Liver (tissue), 9 donors: ENCODE results near the gene CCT5. TPM values are rescaled to one million over a fixed set of nuclear protein-coding genes. Genes with fewer than 3 reads are reported as not detected.
"Not testable (repeated sequence)": the region's sequence is repeated elsewhere in the genome, so short reads cannot be mapped to it uniquely, and the experiment has no call there.

ENCODE experiments used
- DNase-seq: peaks from one replicate; pipeline ENCODE4 v3.0.0-alpha.2; 2017; ENCODE audit warnings: low spot score
- H3K27ac ChIP-seq, 2 donors: one replicate each; pipeline ENCODE4 v1.7.0; 2013; ENCODE audit warnings: inconsistent platforms in 2 of 2, low read length in 2 of 2, control low read depth in 1 of 2, low read depth in 1 of 2, mild to moderate bottlenecking in 1 of 2
- H3K27me3 ChIP-seq, 4 donors: one replicate each; pipeline versions ENCODE4 v1.6.1 to v1.7.0; 2013; ENCODE audit warnings: low read length in 3 of 4, inconsistent platforms in 1 of 4, mild to moderate bottlenecking in 1 of 4, moderate library complexity in 1 of 4; ENCODE audit not compliant: control insufficient read depth in 4 of 4, insufficient read depth in 4 of 4
- H3K36me3 ChIP-seq, 4 donors: one replicate each; pipeline versions ENCODE4 v1.6.1 to v1.7.0; 2013; ENCODE audit warnings: low read length in 3 of 4, mild to moderate bottlenecking in 3 of 4, low read depth in 1 of 4, moderate library complexity in 1 of 4; ENCODE audit not compliant: control insufficient read depth in 4 of 4, insufficient read depth in 3 of 4
- H3K4me1 ChIP-seq, 4 donors: one replicate each; pipeline versions ENCODE4 v1.6.1 to v1.7.0; 2013; ENCODE audit warnings: low read length in 3 of 4, mild to moderate bottlenecking in 3 of 4, moderate library complexity in 1 of 4; ENCODE audit not compliant: control insufficient read depth in 4 of 4, insufficient read depth in 4 of 4
- H3K4me3 ChIP-seq, 3 donors: one replicate each; pipeline versions ENCODE4 v1.6.1 to v1.7.0; 2013; ENCODE audit warnings: low read length in 3 of 3, control low read depth in 1 of 3, low read depth in 1 of 3, mild to moderate bottlenecking in 1 of 3
- H3K9ac ChIP-seq, 2 donors: one replicate each; pipeline ENCODE4 v1.7.0; 2013; ENCODE audit warnings: low read length in 2 of 2, mild to moderate bottlenecking in 2 of 2, moderate library complexity in 2 of 2, control low read depth in 1 of 2, low read depth in 1 of 2
- H3K9me3 ChIP-seq, 4 donors: one replicate each; pipeline versions ENCODE4 v1.6.1 to v1.7.0; 2013; ENCODE audit warnings: low read length in 3 of 4; ENCODE audit not compliant: control insufficient read depth in 4 of 4
- ATF3 ChIP-seq: IDR thresholded peaks from 2 replicates; pipeline ENCODE4 v1.6.1; 2016; ENCODE audit warnings: antibody characterized with exemption
- EGR1 ChIP-seq, 2 donors: IDR thresholded peaks; 2 replicates each; pipeline ENCODE4 v1.6.1; 2016 to 2018; ENCODE audit warnings: antibody characterized with exemption in 2 of 2, low read depth in 2 of 2
- FOXA1 ChIP-seq: IDR thresholded peaks from 2 replicates; pipeline ENCODE4 v1.6.1; 2016; ENCODE audit warnings: antibody characterized with exemption
- FOXA2 ChIP-seq: IDR thresholded peaks from 2 replicates; pipeline ENCODE4 v1.6.1; 2016; ENCODE audit warnings: antibody characterized with exemption
- GABPA ChIP-seq, 2 donors: IDR thresholded peaks in 1 of 2; conservative IDR thresholded peaks in 1 of 2; 2 replicates each; pipeline ENCODE4 v1.6.1; 2016; ENCODE audit warnings: antibody characterized with exemption in 2 of 2, mild to moderate bottlenecking in 1 of 2, moderate library complexity in 1 of 2
- HNF4A ChIP-seq, 2 donors: conservative IDR thresholded peaks; 2 replicates each; pipeline ENCODE4 v1.6.1; 2016; ENCODE audit warnings: antibody characterized with exemption in 2 of 2, mild to moderate bottlenecking in 2 of 2
- HNF4G ChIP-seq: IDR thresholded peaks from 2 replicates; pipeline ENCODE4 v1.6.1; 2016; ENCODE audit warnings: antibody characterized with exemption
- JUND ChIP-seq, 2 donors: IDR thresholded peaks; 2 replicates each; pipeline ENCODE4 v1.6.1; 2016; ENCODE audit warnings: antibody characterized with exemption in 2 of 2
- MAX ChIP-seq: IDR thresholded peaks from 2 replicates; pipeline ENCODE4 v1.6.1; 2016; ENCODE audit warnings: antibody characterized with exemption
- RAD21 ChIP-seq, 2 donors: IDR thresholded peaks; 2 replicates each; pipeline ENCODE4 v1.6.1; 2016; ENCODE audit warnings: antibody characterized with exemption in 2 of 2, mild to moderate bottlenecking in 2 of 2
- REST ChIP-seq: IDR thresholded peaks from 2 replicates; pipeline ENCODE4 v1.6.1; 2016; ENCODE audit warnings: antibody characterized with exemption, mild to moderate bottlenecking
- RXRA ChIP-seq, 2 donors: IDR thresholded peaks; 2 replicates each; pipeline ENCODE4 v1.6.1; 2017 to 2018; ENCODE audit warnings: antibody characterized with exemption in 2 of 2, mild to moderate bottlenecking in 1 of 2
- SP1 ChIP-seq: IDR thresholded peaks from 2 replicates; pipeline ENCODE4 v1.6.1; 2018; ENCODE audit warnings: antibody characterized with exemption, mild to moderate bottlenecking
- TAF1 ChIP-seq: conservative IDR thresholded peaks from 2 replicates; pipeline ENCODE4 v1.6.1; 2016; ENCODE audit warnings: antibody characterized with exemption, mild to moderate bottlenecking
- YY1 ChIP-seq: IDR thresholded peaks from 2 replicates; pipeline ENCODE4 v1.6.1; 2016; ENCODE audit warnings: antibody characterized with exemption, mild to moderate bottlenecking
- ZBTB33 ChIP-seq: IDR thresholded peaks from 2 replicates; pipeline ENCODE4 v1.6.1; 2016; ENCODE audit warnings: antibody characterized with exemption
- WGBS: extraction: QIAGEN DNeasy Blood & Tissue Kit; methylation state at CpG from one replicate; pipeline ENCODE4 v1.1.7; 2013; 5-methylcytosine and 5-hydroxymethylcytosine counted together
- polyA plus RNA-seq, 2 donors: library from polyadenylated mRNA; stranded (reverse) in 1 of 2; unstranded in 1 of 2; fragments of 200-250 nt in 1 of 2; fragments of >200 nt in 1 of 2; fragmentation: Nextera tagmentation in 1 of 2; extraction: Ambion mirVana in 1 of 2; gene quantifications; one replicate each; pipeline versions ENCODE4 v1.2.1 to v1.2.3, GENCODE V29; 2013 to 2015
- total RNA-seq, 2 donors: library from RNA; depleted of rRNA; stranded (reverse); fragments of >200 nt; gene quantifications; one replicate each; pipeline ENCODE4 v1.2.3, GENCODE V29; 2014
- donor health status: healthy.
- donor health status: healthy.
- donor health status: healthy.
- donor health status: healthy.
- donor health status: healthy.

The CCT5 gene
- total and polyA plus RNA-seq, 4 donors, result 68.4 to 157 (median 105) TPM

GRCh38 chr5:10244342-10244944 lies 5.6 kb upstream of the CCT5 start:
- Histone ChIP-seq H3K27ac (no peak overlapping the region), H3K9ac (no peak overlapping the region), H3K27me3 (no peaks in the 10 kb centered on the region), H3K9me3 (no peaks in the 10 kb centered on the region), H3K36me3 (no peaks in the 10 kb centered on the region), H3K4me1 (peaks cover 3 to 10% (median 8%) of the 10 kb centered on the region in 4 donors), H3K4me3 (no peak overlapping the region)
- TF ChIP-seq ATF3, result no peak
- no peak for TF ChIP-seq YY1
- TF ChIP-seq GABPA (IDR thresholded peaks at IDR 0.05 in 1 of 2, conservative IDR thresholded peaks at IDR 0.05 in 1 of 2), result no peak
- no peak for TF ChIP-seq RAD21 (IDR thresholded peaks at IDR 0.05)
- no peak for TF ChIP-seq TAF1
- TF ChIP-seq HNF4G, result no peak
- no peak for DNase-seq
- WGBS, result 97% methylated on average over 10 of the region's 10 CpGs

- no peak overlapping the region for H3K27ac ChIP-seq
- peaks cover 5 to 22% (median 17%) of the 10 kb centered on the region in 4 donors for H3K4me1 ChIP-seq
- no peaks in the 10 kb centered on the region for H3K36me3 ChIP-seq
- H3K9me3 ChIP-seq, result no peaks in the 10 kb centered on the region
- no peaks in the 10 kb centered on the region for H3K27me3 ChIP-seq
- no peak for DNase-seq
- 91% methylated on average over 3 of the region's 3 CpGs for WGBS
- no peak overlapping the region for H3K9ac ChIP-seq
- TF ChIP-seq EGR1 (IDR thresholded peaks at IDR 0.05; ENCODE audit: low read depth in 2 of 2) (no peak), RAD21 (IDR thresholded peaks at IDR 0.05) (no peak), TAF1 (no peak), JUND (IDR thresholded peaks at IDR 0.05) (no peak), RXRA (IDR thresholded peaks at IDR 0.05) (no peak), MAX (no peak), HNF4A (conservative IDR thresholded peaks at IDR 0.05) (no peak), SP1 (no peak), GABPA (IDR thresholded peaks at IDR 0.05 in 1 of 2, conservative IDR thresholded peaks at IDR 0.05 in 1 of 2) (no peak), REST (no peak), YY1 (no peak), FOXA1 (no peak), ZBTB33 (no peak), ATF3 (no peak), HNF4G (no peak), FOXA2 (no peak)
- H3K4me3 ChIP-seq, result no peak overlapping the region
These were observed 3.3 kb upstream of the CCT5 start for GRCh38 chr5:10246761-10247160.

GRCh38 chr5:10247217-10247616 lies 2.9 kb upstream of the CCT5 start:
- H3K27ac ChIP-seq, H3K4me3 ChIP-seq, H3K9ac ChIP-seq, H3K36me3 ChIP-seq, DNase-seq, H3K27me3 ChIP-seq, H3K9me3 ChIP-seq: not testable (repeated sequence)
- H3K4me1 ChIP-seq, result peaks cover 5 to 24% (median 20%) of the 10 kb centered on the region in 4 donors
- WGBS, result 96% methylated on average over 4 of the region's 4 CpGs
